HG03575 (cell line): ENCODE data around the gene DYNLL1.
"Not testable (repeated sequence)": the region's sequence is repeated elsewhere in the genome, so short reads cannot be mapped to it uniquely, and the experiment has no call there.

ENCODE experiments used
- ATAC-seq: cut with Tn5 transposase; IDR thresholded peaks from one replicate; pipeline ENCODE4 v1.9.1; 2021; ENCODE audit not compliant: unreplicated experiment, insufficient number of reproducible peaks, low FRiP score; ENCODE audit errors: extremely low read depth

Gene DYNLL1

GRCh38 chr12:120472521-120472920 lies 23.4 kb upstream of the DYNLL1 start:
- ATAC-seq: no peak

GRCh38 chr12:120473807-120474615 lies 21.9 kb upstream of the DYNLL1 start:
- ATAC-seq: no peak

DNA sequence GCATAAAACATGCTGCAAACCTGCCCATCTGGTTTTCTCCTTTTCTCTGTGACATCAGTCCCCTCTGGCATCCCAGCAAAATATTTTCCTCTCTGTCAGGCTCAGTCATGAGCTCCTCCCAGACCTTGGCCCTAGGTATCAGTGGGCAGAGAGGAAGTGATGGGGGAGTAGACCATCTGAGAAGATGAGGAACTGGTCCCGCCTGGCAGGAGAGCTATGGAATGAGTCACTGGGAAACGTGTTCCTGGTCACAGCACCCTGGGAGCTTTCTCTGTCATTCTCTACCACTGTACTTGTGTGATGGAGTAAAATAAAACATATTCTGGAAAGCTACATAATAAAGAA lies 21.3 kb upstream of the DYNLL1 start:
- no peak for ATAC-seq

GRCh38 chr12:120475643-120476042 lies 20.3 kb upstream of the DYNLL1 start:
- ATAC-seq: no peak

GRCh38 chr12:120479458-120479857 lies 16.5 kb upstream of the DYNLL1 start:
- no peak for ATAC-seq

DNA sequence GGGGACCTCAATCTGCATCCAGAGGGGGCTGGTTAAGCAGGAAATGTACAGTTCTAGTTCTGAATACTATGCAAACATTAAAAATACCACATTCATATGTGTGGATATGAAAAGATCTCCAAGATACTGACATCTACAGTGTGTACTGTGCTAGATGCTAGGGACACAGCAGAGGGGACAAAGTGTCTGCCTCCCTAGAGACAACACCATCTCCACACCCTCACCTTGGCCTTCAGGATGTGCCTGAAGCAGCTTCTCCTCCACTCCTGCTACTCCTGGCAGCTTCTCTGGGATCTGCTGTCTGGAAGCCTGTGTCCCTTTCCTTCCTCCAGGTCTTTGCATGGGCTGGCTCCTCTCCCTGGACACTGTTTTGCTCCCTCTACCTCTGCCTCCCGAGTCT lies 15.7 kb upstream of the DYNLL1 start:
- no peak for ATAC-seq

GRCh38 chr12:120481022-120481767 lies 14.7 kb upstream of the DYNLL1 start:
- no peak for ATAC-seq

DNA sequence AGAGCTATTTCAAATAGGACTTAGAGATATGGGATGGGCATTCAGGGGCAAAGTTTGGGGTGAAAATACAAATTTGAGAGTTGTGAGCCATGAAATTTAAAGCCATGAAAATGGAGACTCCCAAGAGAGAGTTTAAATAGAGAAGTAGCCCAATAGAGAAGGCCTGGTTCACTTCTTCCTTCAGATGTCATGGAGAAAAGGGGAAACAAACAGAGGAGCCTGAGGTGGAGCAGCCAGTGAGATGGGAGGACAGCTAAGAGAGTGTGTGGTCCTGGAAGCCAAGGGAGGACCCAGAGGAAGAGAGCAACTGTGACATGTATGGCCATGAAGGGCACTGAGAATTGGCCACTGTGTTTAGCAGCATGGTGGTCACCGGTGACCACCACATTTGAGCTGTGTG lies 12.3 kb upstream of the DYNLL1 start:
- ATAC-seq: no peak

GRCh38 chr12:120485961-120486881 lies 9.7 kb upstream of the DYNLL1 start:
- ATAC-seq: no peak

- not testable (repeated sequence) for ATAC-seq
These were observed 8.4 kb upstream of the DYNLL1 start for GRCh38 chr12:120487552-120487951.

DNA sequence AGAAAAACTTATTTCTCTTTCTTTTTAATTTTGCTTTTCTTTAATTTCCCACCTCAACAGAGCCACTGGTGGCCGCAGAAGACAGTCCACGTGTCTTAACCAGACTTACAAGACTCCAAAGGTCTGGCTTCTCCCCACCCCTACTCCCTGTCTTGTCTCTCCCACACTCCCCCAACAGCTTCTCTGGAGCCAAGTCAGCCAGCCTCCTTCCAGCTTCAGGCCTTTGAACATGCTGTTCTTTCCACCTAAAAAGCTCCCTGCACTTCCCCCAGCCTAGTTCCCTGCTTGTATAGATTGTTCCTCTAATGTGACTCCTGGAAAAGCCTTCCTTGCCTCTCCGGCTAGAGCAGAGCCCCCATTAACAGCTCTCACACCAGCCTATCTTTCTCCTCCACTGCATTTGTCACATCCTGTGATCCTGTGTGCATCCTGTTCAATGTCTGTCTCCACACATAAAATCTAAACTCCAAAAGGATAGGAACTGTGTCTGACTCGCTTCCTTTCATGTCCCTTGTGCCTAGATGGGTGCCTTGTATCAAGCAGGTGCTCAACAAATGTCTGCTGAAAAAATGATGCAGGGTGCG lies 7.8 kb upstream of the DYNLL1 start:
- no peak for ATAC-seq

- ATAC-seq: no peak
These were observed 6.9 kb upstream of the DYNLL1 start for GRCh38 chr12:120489018-120489417.

DNA sequence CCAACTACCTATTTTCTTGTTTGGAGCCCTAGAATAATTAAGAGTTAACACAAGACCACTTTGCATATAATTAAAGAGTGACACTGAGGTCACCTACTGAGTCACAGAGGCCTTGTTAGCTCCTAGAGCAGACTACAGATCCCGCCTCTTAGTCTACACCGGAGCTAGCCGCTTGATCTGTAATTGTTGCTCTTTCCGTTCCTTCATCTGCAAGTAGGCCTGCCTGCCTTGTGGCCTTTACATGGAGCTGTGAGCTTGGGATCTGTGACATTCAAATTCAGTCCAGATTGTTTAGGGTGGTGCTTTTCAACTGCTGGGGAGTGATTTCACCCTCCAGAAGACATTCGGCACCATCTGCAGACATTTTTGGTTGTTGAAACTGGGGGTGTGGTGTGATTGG lies 5.6 kb upstream of the DYNLL1 start:
- no peak for ATAC-seq

DNA sequence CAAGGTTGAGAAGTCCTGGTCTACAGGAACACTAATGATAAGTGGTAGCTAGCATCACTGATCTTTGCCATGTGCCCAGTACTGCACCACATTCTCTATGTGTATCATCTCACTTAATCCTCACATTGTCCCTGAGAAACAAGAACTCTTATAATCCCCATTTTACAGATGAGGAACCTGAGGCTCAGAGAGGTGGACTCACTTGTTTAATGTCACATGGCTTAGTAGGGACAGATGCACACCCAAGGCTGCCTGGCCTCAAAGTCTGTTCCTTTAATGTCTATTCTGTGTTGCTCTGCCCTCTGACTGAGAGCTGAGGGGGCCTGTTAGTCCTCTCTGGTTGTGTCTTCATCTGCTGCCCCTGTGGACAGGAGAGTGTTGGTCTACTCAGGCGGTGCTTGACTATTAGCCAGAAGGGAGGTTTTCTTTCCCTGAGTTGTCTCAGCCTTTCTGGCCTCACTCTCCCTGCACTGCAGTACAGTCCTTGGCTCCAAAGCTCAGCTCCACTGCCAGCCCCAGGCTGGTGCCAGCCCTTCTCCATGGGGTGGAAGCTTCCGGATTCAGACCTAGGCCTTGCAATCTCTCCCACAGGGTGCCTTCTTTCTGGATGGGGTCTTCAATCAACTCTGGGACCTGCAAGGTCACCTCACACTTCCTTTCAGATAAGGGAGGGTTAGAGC lies 4.9 kb upstream of the DYNLL1 start:
- no peak for ATAC-seq

- no peak for ATAC-seq
These were observed 655 bp upstream of the DYNLL1 start for GRCh38 chr12:120495186-120495730.

- no peak for ATAC-seq
These were observed 764 bp downstream of the DYNLL1 start for GRCh38 chr12:120496413-120497340.

DNA sequence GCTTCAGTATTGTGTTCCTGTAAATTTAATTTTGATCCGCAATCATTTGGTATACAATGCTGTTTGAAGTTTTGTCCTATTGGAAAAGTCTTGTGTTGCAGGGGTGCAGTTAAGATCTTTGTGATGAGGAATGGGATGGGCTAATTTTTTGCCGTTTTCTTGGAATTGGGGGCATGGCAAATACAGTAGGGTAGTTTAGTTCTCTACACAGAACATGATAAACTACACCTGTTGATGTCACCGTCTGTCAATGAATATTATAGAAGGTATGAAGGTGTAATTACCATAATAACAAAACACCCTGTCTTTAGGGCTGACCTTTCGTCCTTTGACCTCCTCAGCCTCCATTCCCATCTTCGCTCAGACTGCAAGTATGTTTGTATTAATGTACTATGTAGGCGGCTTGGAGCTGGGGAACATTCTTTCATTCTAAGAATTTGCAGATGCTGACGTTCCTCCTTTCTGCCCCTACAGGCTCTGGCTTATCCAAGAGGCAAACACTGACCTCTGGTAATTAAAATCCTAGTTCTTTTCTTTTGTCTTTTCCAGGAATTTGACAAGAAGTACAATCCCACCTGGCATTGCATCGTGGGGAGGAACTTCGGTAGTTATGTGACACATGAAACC lies 1.7 kb downstream of the DYNLL1 start:
- no peak for ATAC-seq
